IMR-90 (cell line): ENCODE measurements around the gene DTNA. TPM values are rescaled to one million over a fixed set of nuclear protein-coding genes. Genes with fewer than 3 reads are reported as not detected.

ENCODE experiments used
- ATAC-seq: fragments of 200-7000 bp; cut with Tn5 transposase; 2 replicates; pipeline ENCODE4 v1.9.1; 2020; ENCODE audit warnings: low read depth, mild to moderate bottlenecking, moderate library complexity
- BruUV-seq: library from RNA; stranded (reverse); fragments of 400-500 nt; replicated peaks from 2 replicates; lab custom pipeline; 2021; lab: Mats Ljungman, UMichigan
- CTCF ChIA-PET: fragments of 300-600 bp; formaldehyde crosslinking; extraction: SDS; loops from one replicate; lab custom pipeline; 2021; ENCODE audit warnings: antibody characterized with exemption; lab: Yijun Ruan, JAX
- POLR2A ChIA-PET: fragments of 300-600 bp; sonication (Branson Sonifier 250); formaldehyde crosslinking; loops from one replicate; lab custom pipeline; 2022; ENCODE audit warnings: antibody characterized with exemption; ENCODE audit not compliant: unreplicated experiment; lab: Charles Lee
- DNase-seq: peaks from one replicate; pipeline ENCODE4 v3.0.0; 2013
- H2AFZ ChIP-seq: replicated peaks from 2 replicates; pipeline ENCODE3; 2013; ENCODE audit warnings: low read length, mild to moderate bottlenecking; ENCODE audit not compliant: poor library complexity
- H2AK5ac ChIP-seq: 2 replicates; pipeline ENCODE4 v1.6.1; 2013; ENCODE audit warnings: low read depth, low read length, inconsistent platforms
- H2AK9ac ChIP-seq: replicated peaks from 2 replicates; pipeline ENCODE3; 2013; ENCODE audit warnings: mild to moderate bottlenecking, low read depth, low read length, moderate library complexity; ENCODE audit not compliant: poor library complexity
- H2BK120ac ChIP-seq: 2 replicates; pipeline ENCODE4 v1.6.1; 2013; ENCODE audit warnings: low read depth, low read length, inconsistent platforms
- H2BK15ac ChIP-seq: 3 replicates; pipeline ENCODE4 v1.6.1; 2013; ENCODE audit warnings: low read depth, low read length, inconsistent platforms
- H2BK20ac ChIP-seq: 2 replicates; pipeline ENCODE4 v1.6.1; 2013; ENCODE audit warnings: low read depth, mild to moderate bottlenecking, inconsistent platforms, low read length, moderate library complexity
- H2BK5ac ChIP-seq: 2 replicates; pipeline ENCODE4 v1.6.1; 2013; ENCODE audit warnings: mild to moderate bottlenecking, low read depth, low read length, inconsistent platforms; ENCODE audit not compliant: poor library complexity, severe bottlenecking
- H3K14ac ChIP-seq: replicated peaks from 2 replicates; pipeline ENCODE4 v1.6.1; 2013; ENCODE audit warnings: low read depth, low read length, inconsistent platforms
- H3K18ac ChIP-seq: 2 replicates; pipeline ENCODE4 v1.6.1; 2013; ENCODE audit warnings: low read depth, low read length, control low read depth
- H3K23ac ChIP-seq: 2 replicates; pipeline ENCODE4 v1.6.1; 2013; ENCODE audit warnings: low read depth, low read length, inconsistent platforms
- H3K27ac ChIP-seq: 2 replicates; pipeline ENCODE4 v1.5.1; 2013; ENCODE audit warnings: mild to moderate bottlenecking, control low read depth, low read length; ENCODE audit not compliant: insufficient read depth
- H3K27me3 ChIP-seq: 2 replicates; pipeline ENCODE4 v1.6.1; 2013; ENCODE audit warnings: low read length; ENCODE audit not compliant: control insufficient read depth, insufficient read depth
- H3K36me3 ChIP-seq: 2 replicates; pipeline ENCODE4 v1.6.1; 2013; ENCODE audit warnings: low read length, mixed read lengths; ENCODE audit not compliant: control insufficient read depth, insufficient read depth
- H3K4ac ChIP-seq: 2 replicates; pipeline ENCODE4 v1.6.1; 2013; ENCODE audit warnings: low read depth, low read length, inconsistent platforms
- H3K4me1 ChIP-seq: 2 replicates; pipeline ENCODE4 v1.6.1; 2013; ENCODE audit warnings: low read length, mixed read lengths; ENCODE audit not compliant: control insufficient read depth, insufficient read depth
- H3K4me2 ChIP-seq: 2 replicates; pipeline ENCODE4 v1.6.1; 2013; ENCODE audit warnings: low read depth, mild to moderate bottlenecking, control low read depth, low read length, moderate library complexity
- H3K4me3 ChIP-seq: 2 replicates; pipeline ENCODE4 v1.5.1; 2013; ENCODE audit warnings: low read depth, mild to moderate bottlenecking, control low read depth, low read length, moderate library complexity; ENCODE audit not compliant: insufficient read depth
- H3K56ac ChIP-seq: 2 replicates; pipeline ENCODE4 v1.6.1; 2013; ENCODE audit warnings: low read length, inconsistent platforms; ENCODE audit not compliant: insufficient read depth; ENCODE audit errors: extremely low read depth
- H3K79me1 ChIP-seq, 2 experiments: 2 replicates each; pipeline ENCODE4 v1.6.1; 2013; ENCODE audit warnings: low read length in 2 of 2, inconsistent platforms in 1 of 2, low read depth in 1 of 2
- H3K9ac ChIP-seq: 2 replicates; pipeline ENCODE4 v1.6.1; 2013; ENCODE audit warnings: low read depth, low read length, control low read depth
- H3K9me1 ChIP-seq: 2 replicates; pipeline ENCODE4 v1.6.1; 2013; ENCODE audit warnings: low read length, inconsistent platforms; ENCODE audit not compliant: insufficient read depth
- H3K9me3 ChIP-seq: 2 replicates; pipeline ENCODE4 v1.6.1; 2013; ENCODE audit warnings: low read length; ENCODE audit not compliant: control insufficient read depth, insufficient read depth
- H4K20me1 ChIP-seq: 2 replicates; pipeline ENCODE4 v1.6.1; 2013; ENCODE audit warnings: low read length, inconsistent platforms; ENCODE audit not compliant: insufficient read depth
- H4K5ac ChIP-seq: 2 replicates; pipeline ENCODE4 v1.6.1; 2013; ENCODE audit warnings: mild to moderate bottlenecking, low read depth, low read length, control low read depth
- H4K8ac ChIP-seq, 2 experiments: 2 replicates each; pipeline ENCODE4 v1.6.1; 2013; ENCODE audit warnings: low read depth in 2 of 2, low read length in 2 of 2, control low read depth in 1 of 2, inconsistent platforms in 1 of 2
- H4K91ac ChIP-seq: 2 replicates; pipeline ENCODE4 v1.6.1; 2013; ENCODE audit warnings: low read depth, low read length, inconsistent platforms; ENCODE audit not compliant: insufficient read depth
- CEBPB ChIP-seq: IDR thresholded peaks from 2 replicates; pipeline ENCODE4 v1.6.1; 2012; ENCODE audit warnings: low read depth, low read length, improper control_type of control experiment
- CHD1 ChIP-seq: IDR thresholded peaks from 2 replicates; pipeline ENCODE4 v1.6.1; 2012; ENCODE audit warnings: low read depth, low read length, improper control_type of control experiment
- MAFK ChIP-seq: IDR thresholded peaks from 2 replicates; pipeline ENCODE4 v1.6.1; 2012; ENCODE audit warnings: low read depth, low read length, improper control_type of control experiment
- MAZ ChIP-seq: IDR thresholded peaks from 2 replicates; pipeline ENCODE4 v1.6.1; 2012; ENCODE audit warnings: low read depth, mild to moderate bottlenecking, low read length, improper control_type of control experiment, moderate library complexity, borderline replicate concordance
- NFE2L2 ChIP-seq: fragments of 150-350 bp; IDR thresholded peaks from 2 replicates; pipeline ENCODE4 v1.6.1; 2016; ENCODE audit warnings: low read depth, mild to moderate bottlenecking, low read length
- POLR2A ChIP-seq: IDR thresholded peaks from 2 replicates; pipeline ENCODE4 v1.6.1; 2012; ENCODE audit warnings: mild to moderate bottlenecking, low read depth, low read length
- RAD21 ChIP-seq: IDR thresholded peaks from 2 replicates; pipeline ENCODE4 v1.6.1; 2012; ENCODE audit warnings: low read length, improper control_type of control experiment
- RFX5 ChIP-seq: IDR thresholded peaks from 2 replicates; pipeline ENCODE4 v1.8.0; 2012; ENCODE audit warnings: low read depth, mild to moderate bottlenecking, low read length, moderate library complexity
- SMC3 ChIP-seq: fragments of 150-350 bp; IDR thresholded peaks from 2 replicates; pipeline ENCODE4 v1.6.1; 2016; ENCODE audit warnings: low read depth, mild to moderate bottlenecking, antibody characterized with exemption, low read length, moderate library complexity
- WGBS, 2 experiments: methylation state at CpG; one replicate each; pipeline versions ENCODE4 v1.1.5 to v1.1.7; 2013; ENCODE audit warnings: missing lambda C conversion rate in 2 of 2; ENCODE audit not compliant: insufficient read length in 1 of 2; ENCODE audit errors: extremely low coverage in 2 of 2; 5-methylcytosine and 5-hydroxymethylcytosine counted together
- dilution Hi-C: fragments of 300-500 bp; cut with HindIII; formaldehyde crosslinking; loops from one replicate; pipeline ENCODE4 v1.14.3; 2018; ENCODE audit warnings: low sequenced_read_pairs; ENCODE audit not compliant: unreplicated experiment
- in situ Hi-C: fragments of 300-500 bp; cut with MboI; formaldehyde crosslinking; loops from 3 replicates; pipeline ENCODE4 v1.14.3; 2019; ENCODE audit warnings: low sequenced_read_pairs, inconsistent platforms, mixed read lengths
- intact Hi-C: fragments of 100-400 bp; cut with micrococcal nuclease; formaldehyde crosslinking; loops from 2 replicates; pipeline ENCODE4 v1.10.0; 2022
- polyA plus RNA-seq, 3 experiments: library from polyadenylated mRNA; depleted of rRNA; stranded (reverse); fragments of >200 nt; gene quantifications; 2 replicates each; pipeline ENCODE4 v1.2.3, GENCODE V29; 2012; ENCODE audit warnings: low replicate concordance in 1 of 3
- total RNA-seq: library from RNA; depleted of rRNA; stranded (reverse); fragments of >200 nt; gene quantifications from 2 replicates; pipeline ENCODE4 v1.2.3, GENCODE V29; 2012
- TF ChIP-seq, protein P1 (sequence below): conservative IDR thresholded peaks from 2 replicates; pipeline ENCODE4 v1.5.1; 2012; ENCODE audit warnings: mild to moderate bottlenecking, low read depth, low read length, improper control_type of control experiment
- TF ChIP-seq, protein P2 (sequence below): fragments of 150-350 bp; IDR thresholded peaks from 2 replicates; pipeline ENCODE4 v1.6.1; 2017; ENCODE audit warnings: mild to moderate bottlenecking, antibody characterized with exemption, low read length, low read depth

DTNA gene
- total and polyA plus RNA-seq, 2 of the 4 experiments (the other 2 are of a cell fraction): 9.5 to 10.8 TPM

DNA sequence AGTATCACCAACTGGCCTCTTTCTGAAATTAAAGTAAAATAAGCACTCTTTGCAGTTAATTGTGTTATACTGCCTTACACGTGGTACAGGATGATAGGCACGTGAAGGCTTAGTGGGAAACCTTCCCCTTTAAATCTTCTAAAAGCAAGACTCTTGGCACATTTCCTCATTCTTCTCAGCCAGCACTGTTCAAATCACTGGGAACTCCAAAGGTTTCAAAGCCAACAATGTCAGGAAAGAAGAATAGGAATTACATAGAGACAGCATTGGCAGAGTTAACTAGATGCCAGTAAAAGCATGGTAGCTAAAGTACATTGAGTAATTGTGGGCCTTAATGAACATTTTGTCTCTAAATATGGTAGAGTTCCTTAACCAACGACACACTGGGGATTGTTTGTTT is 96.4 kb downstream of the DTNA start (continued):
- TF ChIP-seq, protein P1, sequence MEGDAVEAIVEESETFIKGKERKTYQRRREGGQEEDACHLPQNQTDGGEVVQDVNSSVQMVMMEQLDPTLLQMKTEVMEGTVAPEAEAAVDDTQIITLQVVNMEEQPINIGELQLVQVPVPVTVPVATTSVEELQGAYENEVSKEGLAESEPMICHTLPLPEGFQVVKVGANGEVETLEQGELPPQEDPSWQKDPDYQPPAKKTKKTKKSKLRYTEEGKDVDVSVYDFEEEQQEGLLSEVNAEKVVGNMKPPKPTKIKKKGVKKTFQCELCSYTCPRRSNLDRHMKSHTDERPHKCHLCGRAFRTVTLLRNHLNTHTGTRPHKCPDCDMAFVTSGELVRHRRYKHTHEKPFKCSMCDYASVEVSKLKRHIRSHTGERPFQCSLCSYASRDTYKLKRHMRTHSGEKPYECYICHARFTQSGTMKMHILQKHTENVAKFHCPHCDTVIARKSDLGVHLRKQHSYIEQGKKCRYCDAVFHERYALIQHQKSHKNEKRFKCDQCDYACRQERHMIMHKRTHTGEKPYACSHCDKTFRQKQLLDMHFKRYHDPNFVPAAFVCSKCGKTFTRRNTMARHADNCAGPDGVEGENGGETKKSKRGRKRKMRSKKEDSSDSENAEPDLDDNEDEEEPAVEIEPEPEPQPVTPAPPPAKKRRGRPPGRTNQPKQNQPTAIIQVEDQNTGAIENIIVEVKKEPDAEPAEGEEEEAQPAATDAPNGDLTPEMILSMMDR: no peak
- no peak for TF ChIP-seq MAZ

DNA sequence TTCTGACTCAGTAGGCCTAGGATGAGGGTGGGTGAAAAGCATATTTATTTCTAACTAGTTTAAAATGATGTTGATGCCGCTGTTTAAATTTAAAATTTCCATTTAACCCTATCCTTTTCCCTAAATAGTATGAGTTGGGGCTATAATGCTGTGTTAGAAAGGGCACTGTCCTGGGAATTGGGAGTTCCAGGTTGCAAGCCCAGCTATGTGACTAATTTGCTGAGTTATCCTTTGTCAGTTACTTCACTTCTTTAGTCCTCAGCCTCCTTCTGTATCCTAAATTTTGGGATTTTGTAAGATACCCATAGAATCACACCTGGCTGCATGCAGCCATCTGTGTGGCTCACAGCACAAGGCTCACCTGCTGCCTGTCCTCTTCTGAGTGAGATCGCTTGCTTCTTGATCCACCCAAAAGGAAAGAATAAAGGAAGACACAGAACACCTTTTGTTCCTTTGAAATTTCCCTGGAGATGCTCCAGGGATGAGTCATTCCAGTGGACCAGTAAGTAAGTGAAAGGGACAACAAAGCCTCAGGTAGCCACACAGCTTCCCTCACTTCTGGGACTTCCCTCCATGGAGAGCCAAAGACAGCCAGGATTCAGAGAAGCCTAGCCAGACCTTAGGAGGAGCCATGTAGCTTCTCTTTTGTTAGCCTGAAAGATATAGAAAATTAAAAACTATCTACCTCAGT is 97.2 kb downstream of the DTNA start:
- BruUV-seq: no TSS peak
- POLR2A ChIA-PET: no interaction called here
- Histone ChIP-seq H2AK9ac (no peak overlapping the region), H3K4me1 (peaks cover 1% of the 10 kb centered on the region; the same call in 1 of the 2 replicates), H2BK120ac (no peak overlapping the region), H3K14ac (no peak overlapping the region), H3K36me3 (no peaks in the 10 kb centered on the region), H3K27ac (no peak overlapping the region), H4K8ac (no peak overlapping the region), H2BK15ac (no peak overlapping the region), H3K4ac (no peak overlapping the region), H3K23ac (no peak overlapping the region), H2AFZ (no peak overlapping the region), H3K79me1 (no peaks in the 10 kb centered on the region), H3K9ac (no peak overlapping the region), H3K9me1 (0 out of 2 replicates have a peak, but pooled peaks cover 4% of the 10 kb centered on the region), H3K56ac (no peak overlapping the region), H2AK5ac (no peak overlapping the region), H2BK20ac (no peak overlapping the region), H3K9me3 (no peaks in the 10 kb centered on the region), H3K18ac (no peak overlapping the region), H3K4me3 (no peak overlapping the region), H4K91ac (no peak overlapping the region), H4K20me1 (no peaks in the 10 kb centered on the region), H3K27me3 (no peaks in the 10 kb centered on the region; the same call in 1 of the 2 replicates), H2BK5ac (no peak overlapping the region), H3K4me2 (no peak overlapping the region), H4K5ac (no peak overlapping the region)
- dilution Hi-C loops (no loop called here), in situ Hi-C loops (no loop called here), intact Hi-C loops (no loop called here)
- CTCF ChIA-PET: interaction anchor here (0.7 to 1.0 kb wide), 3 partner anchors 11 to 69 kb away, joined by 3 to 8 read pairs (median 4); no protein-coding TSS in a partner anchor
- no peak for ATAC-seq
- no peak for DNase-seq
- no CpG with 5 or more reads among the region's 2 CpGs for WGBS, 2 experiments
- TF ChIP-seq CEBPB (no peak), NFE2L2 (no peak), MAFK (no peak), MAZ (no peak), CHD1 (no peak), RFX5 (no peak), SMC3 (no peak), RAD21 (no peak), POLR2A (no peak)
- TF ChIP-seq, protein P1: no peak
- TF ChIP-seq, protein P2, sequence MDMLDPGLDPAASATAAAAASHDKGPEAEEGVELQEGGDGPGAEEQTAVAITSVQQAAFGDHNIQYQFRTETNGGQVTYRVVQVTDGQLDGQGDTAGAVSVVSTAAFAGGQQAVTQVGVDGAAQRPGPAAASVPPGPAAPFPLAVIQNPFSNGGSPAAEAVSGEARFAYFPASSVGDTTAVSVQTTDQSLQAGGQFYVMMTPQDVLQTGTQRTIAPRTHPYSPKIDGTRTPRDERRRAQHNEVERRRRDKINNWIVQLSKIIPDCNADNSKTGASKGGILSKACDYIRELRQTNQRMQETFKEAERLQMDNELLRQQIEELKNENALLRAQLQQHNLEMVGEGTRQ: no peak
